Sigmoid colon (tissue), 7 donors: ENCODE data around the gene KAZN. TPM values are rescaled to one million over a fixed set of nuclear protein-coding genes. Genes with fewer than 3 reads are reported as not detected.

ENCODE experiments used
- DNase-seq: peaks from one replicate; pipeline ENCODE4 v3.0.0-alpha.2; 2019
- H3K27ac ChIP-seq, 4 donors: fragments of 200-600 bp; sonication (generic); one replicate each; pipeline ENCODE4 v1.5.1; 2016 to 2019; ENCODE audit warnings: mild to moderate bottlenecking in 1 of 4
- H3K27me3 ChIP-seq, 3 donors: fragments of 200-600 bp; sonication (generic); one replicate each; pipeline ENCODE4 v1.5.1; 2019; ENCODE audit warnings: mild to moderate bottlenecking in 1 of 3
- H3K36me3 ChIP-seq, 4 donors: fragments of 200-600 bp; sonication (generic); one replicate each; pipeline ENCODE4 v1.5.1; 2016 to 2019
- H3K4me1 ChIP-seq, 4 donors: fragments of 200-600 bp; sonication (generic); one replicate each; pipeline ENCODE4 v1.5.1; 2017 to 2019
- H3K4me3 ChIP-seq, 4 donors: fragments of 200-600 bp; sonication (generic); one replicate each; pipeline ENCODE4 v1.5.1; 2017 to 2019; ENCODE audit warnings: mild to moderate bottlenecking in 2 of 4, moderate library complexity in 1 of 4
- H3K9me3 ChIP-seq, 4 donors: fragments of 200-600 bp in 3 of 4; sonication (generic) in 3 of 4; one replicate each; pipeline versions ENCODE4 v1.5.1 to v1.6.1; 2013 to 2019
- CTCF ChIP-seq, 4 experiments: fragments of 450-650 bp in 3 of 4; fragments of 200-600 bp in 1 of 4; IDR thresholded peaks; one replicate each; pipeline ENCODE4 v1.5.1; 2016 to 2019; ENCODE audit warnings: antibody characterized with exemption in 4 of 4, mild to moderate bottlenecking in 3 of 4, moderate library complexity in 2 of 4
- EP300 ChIP-seq, 4 donors: sonication (generic); formaldehyde crosslinking; IDR thresholded peaks; one replicate each; pipeline ENCODE4 v1.6.1; 2017; ENCODE audit warnings: antibody characterized with exemption in 4 of 4
- POLR2A ChIP-seq, 2 donors: fragments of 450-650 bp; IDR thresholded peaks; one replicate each; pipeline ENCODE4 v1.6.1; 2016; ENCODE audit warnings: antibody characterized with exemption in 2 of 2, mild to moderate bottlenecking in 2 of 2, moderate library complexity in 2 of 2
- POLR2AphosphoS5 ChIP-seq, 4 donors: sonication (generic); formaldehyde crosslinking; IDR thresholded peaks; one replicate each; pipeline ENCODE4 v1.6.1; 2017; ENCODE audit warnings: antibody characterized with exemption in 4 of 4
- WGBS, 2 donors: extraction: QIAGEN DNeasy Blood & Tissue Kit; methylation state at CpG; one replicate each; pipeline ENCODE4 v1.1.7; 2013; 5-methylcytosine and 5-hydroxymethylcytosine counted together
- intact Hi-C: fragments of 100-400 bp; cut with DNase I; formaldehyde crosslinking; loops from one replicate; pipeline ENCODE4 v1.15.1; 2023
- polyA plus RNA-seq, 3 donors: library from polyadenylated mRNA; stranded (reverse); fragments of 200-250 nt; gene quantifications; one replicate each; pipeline ENCODE4 v1.2.3, GENCODE V29; 2013
- total RNA-seq, 4 donors: library from RNA; depleted of rRNA; stranded (reverse); fragments of >200 nt; gene quantifications; one replicate each; pipeline ENCODE4 v1.1.0, GENCODE V29; 2016
- donor health status: healthy with polysubstance abuse.
- donor health status: Bipolar disorder and iron deficiency.
- donor health status: healthy.

Gene KAZN
- total and polyA plus RNA-seq, 7 donors = 2.5 to 11.4 (median 5.6) TPM

GRCh38 chr1:14941864-14942263, 343.4 kb downstream of the KAZN start:
- peaks cover 0 to 56% (median 48%) of the 10 kb centered on the region in 4 donors for H3K4me1 ChIP-seq
- no peaks in the 10 kb centered on the region for H3K36me3 ChIP-seq
- no peaks in the 10 kb centered on the region for H3K9me3 ChIP-seq
- no peak overlapping the region for H3K27ac ChIP-seq
- no peak overlapping the region for H3K4me3 ChIP-seq
- WGBS, 2 donors = 86 to 89% methylated on average over 9 of the region's 9 CpGs
- no peak for TF ChIP-seq POLR2A (IDR thresholded peaks at IDR 0.05)
- TF ChIP-seq EP300 (IDR thresholded peaks at IDR 0.05) = no peak
- TF ChIP-seq CTCF (IDR thresholded peaks at IDR 0.05) = no peak
- TF ChIP-seq POLR2AphosphoS5 (IDR thresholded peaks at IDR 0.05) = no peak
- no peaks in the 10 kb centered on the region for H3K27me3 ChIP-seq
- DNase-seq = no peak
- intact Hi-C loops = no loop called here

GRCh38 chr1:14944471-14944985, 346.0 kb downstream of the KAZN start:
- no peak for DNase-seq
- WGBS, 2 donors = 68 to 77% methylated on average over 12 of the region's 12 CpGs
- peaks cover 0 to 51% (median 48%) of the 10 kb centered on the region in 4 donors for H3K4me1 ChIP-seq
- intact Hi-C loops = no loop called here
- H3K27ac ChIP-seq = peak overlapping the region; percentile 81 to 93 (median 90)
- TF ChIP-seq POLR2AphosphoS5 (IDR thresholded peaks at IDR 0.05) (no peak), EP300 (IDR thresholded peaks at IDR 0.05) (no peak), CTCF (IDR thresholded peaks at IDR 0.05) (no peak)
- no peak overlapping the region for H3K4me3 ChIP-seq
- H3K36me3 ChIP-seq = no peaks in the 10 kb centered on the region
- no peaks in the 10 kb centered on the region for H3K27me3 ChIP-seq
- H3K9me3 ChIP-seq = no peaks in the 10 kb centered on the region

- Histone ChIP-seq H3K4me3 (peak overlapping the region in 3 of 4 donors; percentile 1 to 28 (median 25)), H3K4me1 (peaks cover 0 to 51% (median 46%) of the 10 kb centered on the region in 4 donors), H3K27ac (peak overlapping the region; percentile 81 to 93 (median 90)), H3K9me3 (no peaks in the 10 kb centered on the region), H3K36me3 (no peaks in the 10 kb centered on the region), H3K27me3 (no peaks in the 10 kb centered on the region)
- intact Hi-C loops = no loop called here
- TF ChIP-seq EP300 (IDR thresholded peaks at IDR 0.05) = peak in 2 of 4 donors; percentile 5 to 28
- TF ChIP-seq POLR2A (IDR thresholded peaks at IDR 0.05) = no peak
- TF ChIP-seq POLR2AphosphoS5 (IDR thresholded peaks at IDR 0.05) = peak in 3 of 4 donors; percentile 46 to 61 (median 60)
- TF ChIP-seq CTCF (IDR thresholded peaks at IDR 0.05) = no peak
- peak; percentile 88 for DNase-seq
- WGBS, 2 donors = 17 to 54% methylated on average over 26 of the region's 26 CpGs
These were observed 346.9 kb downstream of the KAZN start for GRCh38 chr1:14945132-14946010.

GRCh38 chr1:14946011-14946359, 347.5 kb downstream of the KAZN start:
- H3K27me3 ChIP-seq = no peaks in the 10 kb centered on the region
- TF ChIP-seq POLR2AphosphoS5 (IDR thresholded peaks at IDR 0.05) (no peak), EP300 (IDR thresholded peaks at IDR 0.05) (no peak), POLR2A (IDR thresholded peaks at IDR 0.05) (no peak), CTCF (IDR thresholded peaks at IDR 0.05) (no peak)
- no peaks in the 10 kb centered on the region for H3K9me3 ChIP-seq
- intact Hi-C loops = no loop called here
- peaks cover 0 to 51% (median 45%) of the 10 kb centered on the region in 4 donors for H3K4me1 ChIP-seq
- no peaks in the 10 kb centered on the region for H3K36me3 ChIP-seq
- H3K27ac ChIP-seq = peak overlapping the region; percentile 81 to 93 (median 90)
- H3K4me3 ChIP-seq = peak overlapping the region in 3 of 4 donors; percentile 1 to 28 (median 25)
- 47 to 59% methylated on average over 4 of the region's 4 CpGs for WGBS, 2 donors
- DNase-seq = no peak
